HL-60 (cell line): ENCODE measurements around the gene P2RX3.

Experiments
- DNase-seq, 2 experiments: peaks; one replicate each; pipeline ENCODE4 v3.0.0-alpha.2; 2010 to 2020; ENCODE audit warnings: low read depth in 1 of 2, low spot score in 1 of 2
- H3K27ac ChIP-seq: fragments of 250-450 bp; sonication (Bioruptor Pico); replicated peaks from 2 replicates; pipeline ENCODE4 v1.5.1; 2020; ENCODE audit warnings: mild to moderate bottlenecking, moderate library complexity
- H3K27me3 ChIP-seq: fragments of 250-450 bp; sonication (Bioruptor Pico); 2 replicates; pipeline ENCODE4 v1.5.1; 2021; ENCODE audit warnings: mild to moderate bottlenecking, moderate library complexity; ENCODE audit not compliant: insufficient read depth, poor library complexity, severe bottlenecking
- H3K4me3 ChIP-seq: replicated peaks from 2 replicates; pipeline ENCODE4 v1.5.1; 2011; ENCODE audit warnings: mild to moderate bottlenecking, control low read depth, low read length; ENCODE audit not compliant: insufficient read depth
- CTCF ChIP-seq: IDR thresholded peaks from one replicate; pipeline ENCODE4 v1.5.1; 2011; ENCODE audit warnings: low read length, control low read depth, inconsistent platforms; ENCODE audit not compliant: insufficient read depth
- GABPA ChIP-seq: IDR thresholded peaks from 2 replicates; pipeline ENCODE4 v1.6.1; 2012; ENCODE audit warnings: low read depth
- POLR2AphosphoS5 ChIP-seq: IDR thresholded peaks from 2 replicates; pipeline ENCODE4 v1.6.1; 2012; ENCODE audit warnings: low read depth
- REST ChIP-seq: IDR thresholded peaks from 2 replicates; pipeline ENCODE4 v1.6.1; 2012; ENCODE audit warnings: low read depth; ENCODE audit not compliant: insufficient replicate concordance
- SPI1 ChIP-seq: IDR thresholded peaks from 2 replicates; pipeline ENCODE4 v1.6.1; 2012; ENCODE audit warnings: low read depth, mild to moderate bottlenecking, borderline replicate concordance

P2RX3 gene

GRCh38 chr11:57301711-57302423 lies 36.3 kb upstream of the P2RX3 start:
- Histone ChIP-seq H3K27me3 (no peaks in the 10 kb centered on the region), H3K4me3 (no peak overlapping the region), H3K27ac (no peak overlapping the region)
- no peak for TF ChIP-seq CTCF
- TF ChIP-seq POLR2AphosphoS5, result no peak
- TF ChIP-seq GABPA, result no peak
- no peak for TF ChIP-seq SPI1
- TF ChIP-seq REST, result no peak
- no peak for DNase-seq

- H3K27ac ChIP-seq, result no peak overlapping the region
- DNase-seq, result no peak
- no peaks in the 10 kb centered on the region for H3K27me3 ChIP-seq
- TF ChIP-seq POLR2AphosphoS5, result no peak
- TF ChIP-seq CTCF, result no peak
- no peak for TF ChIP-seq GABPA
- TF ChIP-seq SPI1, result no peak
- no peak for TF ChIP-seq REST
- H3K4me3 ChIP-seq, result no peak overlapping the region
These were observed 35.7 kb upstream of the P2RX3 start for GRCh38 chr11:57302489-57302888.

- no peak for DNase-seq
- TF ChIP-seq REST, result no peak
- TF ChIP-seq POLR2AphosphoS5, result no peak
- TF ChIP-seq CTCF, result no peak
- TF ChIP-seq SPI1, result no peak
- no peak for TF ChIP-seq GABPA
- no peak overlapping the region for H3K27ac ChIP-seq
- H3K4me3 ChIP-seq, result no peak overlapping the region
- H3K27me3 ChIP-seq, result no peaks in the 10 kb centered on the region
These were observed 34.7 kb upstream of the P2RX3 start for GRCh38 chr11:57303280-57303989.
